Measurements from ENCODE around the gene EHBP1. TPM values are rescaled to one million over a fixed set of nuclear protein-coding genes. Genes with fewer than 3 reads are reported as not detected.
"Not testable (repeated sequence)": the region's sequence is repeated elsewhere in the genome, so short reads cannot be mapped to it uniquely, and the experiment has no call there.

Gene EHBP1
- total RNA-seq, 1 donor from 2014 or later, result 67.4 TPM

GRCh38 chr2:62711832-62712494, 6.5 kb downstream of the EHBP1 start:
- DNase-seq (ENCODE audit: low spot score in 2 of 2, unreplicated experiment in 2 of 2), result no peak
- H3K9me3 Mint-ChIP-seq, result no peaks in the 10 kb centered on the region
- H3K4me1 Mint-ChIP-seq, result peaks cover 14% of the 10 kb centered on the region
- TF ChIP-seq CTCF (IDR thresholded peaks at IDR 0.05; ENCODE audit: unreplicated experiment), result no peak
- H3K4me3 Mint-ChIP-seq, result no peak overlapping the region
- H3K27me3 Mint-ChIP-seq (ENCODE audit: low read depth), result no peaks in the 10 kb centered on the region
- no peak overlapping the region for H3K27ac Mint-ChIP-seq
- peaks cover 21% of the 10 kb centered on the region for H3K36me3 Mint-ChIP-seq

GRCh38 chr2:62713196-62713595, 7.7 kb downstream of the EHBP1 start:
- H3K4me3 Mint-ChIP-seq; H3K9me3 Mint-ChIP-seq; DNase-seq (ENCODE audit: low spot score in 2 of 2, unreplicated experiment in 2 of 2); H3K27me3 Mint-ChIP-seq (ENCODE audit: low read depth); H3K4me1 Mint-ChIP-seq; H3K27ac Mint-ChIP-seq: not testable (repeated sequence)
- H3K36me3 Mint-ChIP-seq, result peaks cover 21% of the 10 kb centered on the region

GRCh38 chr2:62713837-62714236, 8.3 kb downstream of the EHBP1 start:
- Mint-ChIP-seq H3K27me3 (ENCODE audit: low read depth) (no peaks in the 10 kb centered on the region), H3K4me1 (peaks cover 3% of the 10 kb centered on the region), H3K27ac (no peak overlapping the region), H3K4me3 (no peak overlapping the region), H3K9me3 (no peaks in the 10 kb centered on the region), H3K36me3 (peaks cover 16% of the 10 kb centered on the region)
- TF ChIP-seq CTCF (IDR thresholded peaks at IDR 0.05; ENCODE audit: unreplicated experiment), result no peak
- DNase-seq (ENCODE audit: low spot score in 2 of 2, unreplicated experiment in 2 of 2), result no peak

- Mint-ChIP-seq H3K36me3 (peaks cover 13% of the 10 kb centered on the region), H3K4me3 (no peak overlapping the region), H3K9me3 (no peaks in the 10 kb centered on the region), H3K27ac (no peak overlapping the region), H3K27me3 (ENCODE audit: low read depth) (no peaks in the 10 kb centered on the region), H3K4me1 (peaks cover 4% of the 10 kb centered on the region)
- DNase-seq (ENCODE audit: low spot score in 2 of 2, unreplicated experiment in 2 of 2), result no peak
- TF ChIP-seq CTCF (IDR thresholded peaks at IDR 0.05; ENCODE audit: unreplicated experiment), result no peak
Measured at GRCh38 chr2:62716768-62717167, 11.3 kb downstream of the EHBP1 start.

- peaks cover 4% of the 10 kb centered on the region for H3K4me1 Mint-ChIP-seq
- H3K36me3 Mint-ChIP-seq, result peaks cover 15% of the 10 kb centered on the region
- no peak overlapping the region for H3K27ac Mint-ChIP-seq
- peaks cover 2% of the 10 kb centered on the region for H3K9me3 Mint-ChIP-seq
- no peak for DNase-seq (ENCODE audit: low spot score in 2 of 2, unreplicated experiment in 2 of 2)
- H3K27me3 Mint-ChIP-seq (ENCODE audit: low read depth), result no peaks in the 10 kb centered on the region
- H3K4me3 Mint-ChIP-seq, result no peak overlapping the region
- TF ChIP-seq CTCF (IDR thresholded peaks at IDR 0.05; ENCODE audit: unreplicated experiment), result no peak
Measured at GRCh38 chr2:62717503-62718081, 12.1 kb downstream of the EHBP1 start.

GRCh38 chr2:62718225-62718822, 12.8 kb downstream of the EHBP1 start:
- Mint-ChIP-seq H3K36me3 (peaks cover 23% of the 10 kb centered on the region), H3K27ac (no peak overlapping the region), H3K9me3 (peaks cover 9% of the 10 kb centered on the region), H3K4me1 (peaks cover 4% of the 10 kb centered on the region), H3K27me3 (ENCODE audit: low read depth) (no peaks in the 10 kb centered on the region), H3K4me3 (no peak overlapping the region)
- DNase-seq (ENCODE audit: low spot score in 2 of 2, unreplicated experiment in 2 of 2), result no peak
- no peak for TF ChIP-seq CTCF (IDR thresholded peaks at IDR 0.05; ENCODE audit: unreplicated experiment)
